Panc1 (cell line): ENCODE results near the gene LARP1. TPM values are rescaled to one million over a fixed set of nuclear protein-coding genes. Genes with fewer than 3 reads are reported as not detected.
"Not testable (repeated sequence)": the region's sequence is repeated elsewhere in the genome, so short reads cannot be mapped to it uniquely, and the experiment has no call there.

Source experiments
- ATAC-seq: fragments of 200-7000 bp; cut with Tn5 transposase; 2 replicates; pipeline ENCODE4 v1.9.1; 2020; ENCODE audit warnings: mild to moderate bottlenecking, moderate library complexity
- BruUV-seq: library from RNA; stranded (reverse); fragments of 400-500 nt; replicated peaks from 2 replicates; lab custom pipeline; 2021; lab: Mats Ljungman, UMichigan
- CTCF ChIA-PET: fragments of 300-600 bp; sonication (Branson Sonifier 250); formaldehyde crosslinking; loops from one replicate; lab custom pipeline; 2022; ENCODE audit warnings: antibody characterized with exemption; lab: Charles Lee
- POLR2A ChIA-PET: fragments of 300-600 bp; sonication (Branson Sonifier 250); formaldehyde crosslinking; loops from one replicate; lab custom pipeline; 2022; ENCODE audit warnings: antibody characterized with exemption; lab: Charles Lee
- DNase-seq: peaks from one replicate; pipeline ENCODE4 v3.0.0-alpha.2; 2010; ENCODE audit warnings: low read depth, low spot score
- H3K27ac ChIP-seq: 2 replicates; pipeline ENCODE4 v1.5.1; 2011; ENCODE audit warnings: mild to moderate bottlenecking, low read length, inconsistent platforms
- H3K27me3 ChIP-seq: fragments of 200-500 bp; sonication (Bioruptor generic); 2 replicates; pipeline ENCODE4 v1.6.0; 2014; ENCODE audit warnings: low read length, inconsistent platforms; ENCODE audit not compliant: control insufficient read depth, insufficient read depth
- H3K36me3 ChIP-seq: fragments of 200-500 bp; sonication (Bioruptor generic); 2 replicates; pipeline ENCODE4 v1.5.1; 2014; ENCODE audit warnings: inconsistent platforms, mild to moderate bottlenecking, low read length, moderate library complexity; ENCODE audit not compliant: control insufficient read depth, insufficient read depth
- H3K4me1 ChIP-seq: 2 replicates; pipeline ENCODE4 v1.5.1; 2011; ENCODE audit warnings: inconsistent platforms, mild to moderate bottlenecking, low read length, moderate library complexity; ENCODE audit not compliant: control insufficient read depth, insufficient read depth
- H3K4me3 ChIP-seq, 2 experiments: 2 replicates each; pipeline ENCODE4 v1.5.1; 2011 to 2012; ENCODE audit warnings: low read depth in 2 of 2, low read length in 2 of 2, mild to moderate bottlenecking in 2 of 2, inconsistent platforms in 1 of 2, moderate library complexity in 1 of 2
- H3K9me3 ChIP-seq: fragments of 200-500 bp; sonication (Bioruptor generic); 2 replicates; pipeline ENCODE4 v1.5.1; 2014; ENCODE audit warnings: low read depth, mild to moderate bottlenecking, inconsistent platforms, low read length, moderate library complexity; ENCODE audit not compliant: control insufficient read depth, insufficient read depth
- POLR2AphosphoS5 ChIP-seq: IDR thresholded peaks from 2 replicates; pipeline ENCODE4 v1.6.1; 2012; ENCODE audit warnings: mild to moderate bottlenecking, low read depth, low read length, moderate library complexity
- SIN3A ChIP-seq: IDR thresholded peaks from 2 replicates; pipeline ENCODE4 v1.6.1; 2012; ENCODE audit warnings: low read depth, mild to moderate bottlenecking, low read length, moderate library complexity, borderline replicate concordance; ENCODE audit not compliant: insufficient read depth
- TCF7L2 ChIP-seq: IDR thresholded peaks from 2 replicates; pipeline ENCODE4 v1.6.1; 2011; ENCODE audit warnings: mild to moderate bottlenecking, low read depth, low read length, inconsistent platforms
- in situ Hi-C: cut with HindIII; loops from 2 replicates; pipeline ENCODE4 v1.10.0; 2016; ENCODE audit warnings: low sequenced_read_pairs, low pct_unique_long_range_greater_than_20kb
- intact Hi-C: fragments of 100-400 bp; cut with micrococcal nuclease; formaldehyde crosslinking; loops from one replicate; pipeline ENCODE4 v1.10.0; 2022; ENCODE audit not compliant: unreplicated experiment
- total RNA-seq: library from RNA; stranded (reverse); gene quantifications from one replicate; pipeline ENCODE4 v1.2.1, GENCODE V29; 2021; ENCODE audit not compliant: unreplicated experiment
- TF ChIP-seq, protein P1 (sequence below): fragments of 450-650 bp; IDR thresholded peaks from 2 replicates; pipeline ENCODE4 v1.5.1; 2017; ENCODE audit warnings: mild to moderate bottlenecking
- TF ChIP-seq, protein P2 (sequence below), 2 experiments: IDR thresholded peaks; 2 replicates each; pipeline ENCODE4 v1.6.1; 2011 to 2012; ENCODE audit warnings: low read depth in 2 of 2, control low read depth in 1 of 2, low read length in 1 of 2, mild to moderate bottlenecking in 1 of 2, moderate library complexity in 1 of 2; ENCODE audit not compliant: insufficient read depth in 1 of 2

Gene LARP1
- total RNA-seq, 1 experiment from 2014 or later = 325 TPM

DNA sequence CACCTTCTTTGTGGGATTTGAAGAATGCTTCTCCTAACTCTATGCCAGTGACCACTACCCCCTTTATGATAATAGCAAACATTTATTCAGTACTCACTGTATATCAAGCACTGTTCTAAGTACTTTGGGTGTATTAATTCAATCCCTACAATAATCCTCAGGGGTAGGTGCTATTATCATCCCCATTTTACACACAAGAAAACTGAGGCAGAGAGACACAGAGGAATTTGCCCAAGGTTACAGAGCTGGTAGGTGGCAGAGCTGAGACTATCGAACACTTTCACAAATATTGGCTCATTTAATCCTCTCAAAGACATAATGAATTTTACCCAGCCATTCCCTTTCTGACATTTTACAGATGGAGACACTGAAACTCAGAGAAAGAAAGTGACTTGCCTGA is 9.8 kb upstream of the LARP1 start:
- ChIA-PET POLR2A (no interaction called here), CTCF (no interaction called here)
- H3K27ac ChIP-seq = no peak overlapping the region
- DNase-seq (no peak), ATAC-seq (no peak)
- no peaks in the 10 kb centered on the region for H3K4me1 ChIP-seq
- no peaks in the 10 kb centered on the region for H3K9me3 ChIP-seq
- no peak overlapping the region for H3K4me3 ChIP-seq
- TF ChIP-seq, protein P1, sequence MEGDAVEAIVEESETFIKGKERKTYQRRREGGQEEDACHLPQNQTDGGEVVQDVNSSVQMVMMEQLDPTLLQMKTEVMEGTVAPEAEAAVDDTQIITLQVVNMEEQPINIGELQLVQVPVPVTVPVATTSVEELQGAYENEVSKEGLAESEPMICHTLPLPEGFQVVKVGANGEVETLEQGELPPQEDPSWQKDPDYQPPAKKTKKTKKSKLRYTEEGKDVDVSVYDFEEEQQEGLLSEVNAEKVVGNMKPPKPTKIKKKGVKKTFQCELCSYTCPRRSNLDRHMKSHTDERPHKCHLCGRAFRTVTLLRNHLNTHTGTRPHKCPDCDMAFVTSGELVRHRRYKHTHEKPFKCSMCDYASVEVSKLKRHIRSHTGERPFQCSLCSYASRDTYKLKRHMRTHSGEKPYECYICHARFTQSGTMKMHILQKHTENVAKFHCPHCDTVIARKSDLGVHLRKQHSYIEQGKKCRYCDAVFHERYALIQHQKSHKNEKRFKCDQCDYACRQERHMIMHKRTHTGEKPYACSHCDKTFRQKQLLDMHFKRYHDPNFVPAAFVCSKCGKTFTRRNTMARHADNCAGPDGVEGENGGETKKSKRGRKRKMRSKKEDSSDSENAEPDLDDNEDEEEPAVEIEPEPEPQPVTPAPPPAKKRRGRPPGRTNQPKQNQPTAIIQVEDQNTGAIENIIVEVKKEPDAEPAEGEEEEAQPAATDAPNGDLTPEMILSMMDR = no peak
- TF ChIP-seq SIN3A (no peak), TCF7L2 (no peak), POLR2AphosphoS5 (no peak)
- TF ChIP-seq, protein P2, sequence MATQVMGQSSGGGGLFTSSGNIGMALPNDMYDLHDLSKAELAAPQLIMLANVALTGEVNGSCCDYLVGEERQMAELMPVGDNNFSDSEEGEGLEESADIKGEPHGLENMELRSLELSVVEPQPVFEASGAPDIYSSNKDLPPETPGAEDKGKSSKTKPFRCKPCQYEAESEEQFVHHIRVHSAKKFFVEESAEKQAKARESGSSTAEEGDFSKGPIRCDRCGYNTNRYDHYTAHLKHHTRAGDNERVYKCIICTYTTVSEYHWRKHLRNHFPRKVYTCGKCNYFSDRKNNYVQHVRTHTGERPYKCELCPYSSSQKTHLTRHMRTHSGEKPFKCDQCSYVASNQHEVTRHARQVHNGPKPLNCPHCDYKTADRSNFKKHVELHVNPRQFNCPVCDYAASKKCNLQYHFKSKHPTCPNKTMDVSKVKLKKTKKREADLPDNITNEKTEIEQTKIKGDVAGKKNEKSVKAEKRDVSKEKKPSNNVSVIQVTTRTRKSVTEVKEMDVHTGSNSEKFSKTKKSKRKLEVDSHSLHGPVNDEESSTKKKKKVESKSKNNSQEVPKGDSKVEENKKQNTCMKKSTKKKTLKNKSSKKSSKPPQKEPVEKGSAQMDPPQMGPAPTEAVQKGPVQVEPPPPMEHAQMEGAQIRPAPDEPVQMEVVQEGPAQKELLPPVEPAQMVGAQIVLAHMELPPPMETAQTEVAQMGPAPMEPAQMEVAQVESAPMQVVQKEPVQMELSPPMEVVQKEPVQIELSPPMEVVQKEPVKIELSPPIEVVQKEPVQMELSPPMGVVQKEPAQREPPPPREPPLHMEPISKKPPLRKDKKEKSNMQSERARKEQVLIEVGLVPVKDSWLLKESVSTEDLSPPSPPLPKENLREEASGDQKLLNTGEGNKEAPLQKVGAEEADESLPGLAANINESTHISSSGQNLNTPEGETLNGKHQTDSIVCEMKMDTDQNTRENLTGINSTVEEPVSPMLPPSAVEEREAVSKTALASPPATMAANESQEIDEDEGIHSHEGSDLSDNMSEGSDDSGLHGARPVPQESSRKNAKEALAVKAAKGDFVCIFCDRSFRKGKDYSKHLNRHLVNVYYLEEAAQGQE (IDR thresholded peaks at IDR 0.05; ENCODE audit: insufficient read depth in 1 of 2, low read depth in 2 of 2, low read length in 1 of 2) = no peak
- no peaks in the 10 kb centered on the region for H3K27me3 ChIP-seq
- in situ Hi-C loops (no loop called here), intact Hi-C loops (no loop called here)
- no peaks in the 10 kb centered on the region for H3K36me3 ChIP-seq
- no TSS peak for BruUV-seq

DNA sequence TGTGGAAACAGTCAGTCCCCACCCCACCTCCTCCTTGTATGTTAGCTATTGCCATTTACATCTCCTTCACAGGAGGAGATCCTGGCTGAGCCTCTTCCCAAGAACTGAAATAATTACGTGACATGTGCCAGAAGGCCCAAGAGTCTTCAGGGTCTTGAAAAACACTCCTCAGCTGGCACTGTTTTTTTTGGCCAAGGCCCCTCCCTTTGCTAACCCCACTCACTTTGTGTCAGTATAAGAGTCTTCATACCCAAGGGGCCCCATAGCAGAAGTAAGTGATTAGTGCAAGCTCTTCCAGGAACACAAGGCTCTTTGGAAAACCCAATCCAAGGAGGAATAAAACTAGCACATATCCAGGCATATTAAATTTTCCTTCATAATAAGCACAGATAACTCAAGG is 5.7 kb upstream of the LARP1 start:
- CTCF ChIA-PET = no interaction called here
- in situ Hi-C loops = no loop called here

DNA sequence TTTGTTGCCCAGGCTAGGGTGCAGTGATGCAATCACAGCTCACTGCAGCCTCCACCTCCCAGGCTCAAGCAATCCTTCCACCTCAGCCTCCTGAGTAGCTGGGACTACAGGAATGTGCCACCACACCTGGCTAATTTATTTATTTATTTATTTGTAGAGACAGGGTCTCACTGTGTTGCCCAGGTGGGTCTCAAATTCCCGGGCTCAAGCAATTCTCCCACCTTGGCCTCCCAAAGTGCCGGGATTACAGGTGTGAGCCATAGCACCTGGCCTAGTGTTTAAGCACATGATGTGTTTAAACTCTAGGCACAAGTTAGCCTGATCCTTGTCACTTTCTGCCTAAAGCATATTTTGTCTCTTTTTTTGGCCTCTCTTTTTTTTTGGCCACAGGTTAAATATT is 4.5 kb upstream of the LARP1 start:
- BruUV-seq, CTCF ChIA-PET, H3K27me3 ChIP-seq, intact Hi-C loops, H3K4me1 ChIP-seq, H3K36me3 ChIP-seq, in situ Hi-C loops, DNase-seq, H3K9me3 ChIP-seq, H3K4me3 ChIP-seq, H3K27ac ChIP-seq, ATAC-seq, POLR2A ChIA-PET: not testable (repeated sequence)

More for the DNA sequence above, 5.7 kb upstream of the LARP1 start:
- no TSS peak for BruUV-seq
- Histone ChIP-seq H3K36me3 (no peaks in the 10 kb centered on the region), H3K27ac (no peak overlapping the region), H3K27me3 (no peaks in the 10 kb centered on the region), H3K4me1 (peaks cover 10% of the 10 kb centered on the region), H3K4me3 (no peak overlapping the region), H3K9me3 (no peaks in the 10 kb centered on the region)
- ATAC-seq (no peak), DNase-seq (no peak)
- TF ChIP-seq TCF7L2 (no peak), SIN3A (no peak), POLR2AphosphoS5 (no peak)
- TF ChIP-seq, protein P1 = no peak
- TF ChIP-seq, protein P2 (IDR thresholded peaks at IDR 0.05; ENCODE audit: insufficient read depth in 1 of 2, low read depth in 2 of 2, low read length in 1 of 2) = no peak
- intact Hi-C loops = no loop called here
- POLR2A ChIA-PET = no interaction called here
